IMR-90 (cell line): ENCODE data around the gene TNS1. TPM values are rescaled to one million over a fixed set of nuclear protein-coding genes. Genes with fewer than 3 reads are reported as not detected.

Source experiments
- ATAC-seq: fragments of 200-7000 bp; cut with Tn5 transposase; 2 replicates; pipeline ENCODE4 v1.9.1; 2020; ENCODE audit warnings: low read depth, mild to moderate bottlenecking, moderate library complexity
- BruUV-seq: library from RNA; stranded (reverse); fragments of 400-500 nt; replicated peaks from 2 replicates; lab custom pipeline; 2021; lab: Mats Ljungman, UMichigan
- CTCF ChIA-PET: fragments of 300-600 bp; formaldehyde crosslinking; extraction: SDS; loops from one replicate; lab custom pipeline; 2021; ENCODE audit warnings: antibody characterized with exemption; lab: Yijun Ruan, JAX
- POLR2A ChIA-PET: fragments of 300-600 bp; sonication (Branson Sonifier 250); formaldehyde crosslinking; loops from one replicate; lab custom pipeline; 2022; ENCODE audit warnings: antibody characterized with exemption; ENCODE audit not compliant: unreplicated experiment; lab: Charles Lee
- DNase-seq: peaks from one replicate; pipeline ENCODE4 v3.0.0; 2013
- H2AFZ ChIP-seq: replicated peaks from 2 replicates; pipeline ENCODE3; 2013; ENCODE audit warnings: low read length, mild to moderate bottlenecking; ENCODE audit not compliant: poor library complexity
- H2AK5ac ChIP-seq: 2 replicates; pipeline ENCODE4 v1.6.1; 2013; ENCODE audit warnings: low read depth, low read length, inconsistent platforms
- H2AK9ac ChIP-seq: replicated peaks from 2 replicates; pipeline ENCODE3; 2013; ENCODE audit warnings: mild to moderate bottlenecking, low read depth, low read length, moderate library complexity; ENCODE audit not compliant: poor library complexity
- H2BK120ac ChIP-seq: 2 replicates; pipeline ENCODE4 v1.6.1; 2013; ENCODE audit warnings: low read depth, low read length, inconsistent platforms
- H2BK15ac ChIP-seq: 3 replicates; pipeline ENCODE4 v1.6.1; 2013; ENCODE audit warnings: low read depth, low read length, inconsistent platforms
- H2BK20ac ChIP-seq: 2 replicates; pipeline ENCODE4 v1.6.1; 2013; ENCODE audit warnings: low read depth, mild to moderate bottlenecking, inconsistent platforms, low read length, moderate library complexity
- H2BK5ac ChIP-seq: 2 replicates; pipeline ENCODE4 v1.6.1; 2013; ENCODE audit warnings: mild to moderate bottlenecking, low read depth, low read length, inconsistent platforms; ENCODE audit not compliant: poor library complexity, severe bottlenecking
- H3K14ac ChIP-seq: replicated peaks from 2 replicates; pipeline ENCODE4 v1.6.1; 2013; ENCODE audit warnings: low read depth, low read length, inconsistent platforms
- H3K18ac ChIP-seq: 2 replicates; pipeline ENCODE4 v1.6.1; 2013; ENCODE audit warnings: low read depth, low read length, control low read depth
- H3K23ac ChIP-seq: 2 replicates; pipeline ENCODE4 v1.6.1; 2013; ENCODE audit warnings: low read depth, low read length, inconsistent platforms
- H3K27ac ChIP-seq: 2 replicates; pipeline ENCODE4 v1.5.1; 2013; ENCODE audit warnings: mild to moderate bottlenecking, control low read depth, low read length; ENCODE audit not compliant: insufficient read depth
- H3K27me3 ChIP-seq: 2 replicates; pipeline ENCODE4 v1.6.1; 2013; ENCODE audit warnings: low read length; ENCODE audit not compliant: control insufficient read depth, insufficient read depth
- H3K36me3 ChIP-seq: 2 replicates; pipeline ENCODE4 v1.6.1; 2013; ENCODE audit warnings: low read length, mixed read lengths; ENCODE audit not compliant: control insufficient read depth, insufficient read depth
- H3K4ac ChIP-seq: 2 replicates; pipeline ENCODE4 v1.6.1; 2013; ENCODE audit warnings: low read depth, low read length, inconsistent platforms
- H3K4me1 ChIP-seq: 2 replicates; pipeline ENCODE4 v1.6.1; 2013; ENCODE audit warnings: low read length, mixed read lengths; ENCODE audit not compliant: control insufficient read depth, insufficient read depth
- H3K4me2 ChIP-seq: 2 replicates; pipeline ENCODE4 v1.6.1; 2013; ENCODE audit warnings: low read depth, mild to moderate bottlenecking, control low read depth, low read length, moderate library complexity
- H3K4me3 ChIP-seq: 2 replicates; pipeline ENCODE4 v1.5.1; 2013; ENCODE audit warnings: low read depth, mild to moderate bottlenecking, control low read depth, low read length, moderate library complexity; ENCODE audit not compliant: insufficient read depth
- H3K56ac ChIP-seq: 2 replicates; pipeline ENCODE4 v1.6.1; 2013; ENCODE audit warnings: low read length, inconsistent platforms; ENCODE audit not compliant: insufficient read depth; ENCODE audit errors: extremely low read depth
- H3K79me1 ChIP-seq, 2 experiments: 2 replicates each; pipeline ENCODE4 v1.6.1; 2013; ENCODE audit warnings: low read length in 2 of 2, inconsistent platforms in 1 of 2, low read depth in 1 of 2
- H3K9ac ChIP-seq: 2 replicates; pipeline ENCODE4 v1.6.1; 2013; ENCODE audit warnings: low read depth, low read length, control low read depth
- H3K9me1 ChIP-seq: 2 replicates; pipeline ENCODE4 v1.6.1; 2013; ENCODE audit warnings: low read length, inconsistent platforms; ENCODE audit not compliant: insufficient read depth
- H3K9me3 ChIP-seq: 2 replicates; pipeline ENCODE4 v1.6.1; 2013; ENCODE audit warnings: low read length; ENCODE audit not compliant: control insufficient read depth, insufficient read depth
- H4K20me1 ChIP-seq: 2 replicates; pipeline ENCODE4 v1.6.1; 2013; ENCODE audit warnings: low read length, inconsistent platforms; ENCODE audit not compliant: insufficient read depth
- H4K5ac ChIP-seq: 2 replicates; pipeline ENCODE4 v1.6.1; 2013; ENCODE audit warnings: mild to moderate bottlenecking, low read depth, low read length, control low read depth
- H4K8ac ChIP-seq, 2 experiments: 2 replicates each; pipeline ENCODE4 v1.6.1; 2013; ENCODE audit warnings: low read depth in 2 of 2, low read length in 2 of 2, control low read depth in 1 of 2, inconsistent platforms in 1 of 2
- H4K91ac ChIP-seq: 2 replicates; pipeline ENCODE4 v1.6.1; 2013; ENCODE audit warnings: low read depth, low read length, inconsistent platforms; ENCODE audit not compliant: insufficient read depth
- BHLHE40 ChIP-seq: fragments of 150-350 bp; IDR thresholded peaks from 2 replicates; pipeline ENCODE4 v1.6.1; 2016; ENCODE audit warnings: mild to moderate bottlenecking, low read depth, low read length
- CEBPB ChIP-seq: IDR thresholded peaks from 2 replicates; pipeline ENCODE4 v1.6.1; 2012; ENCODE audit warnings: low read depth, low read length, improper control_type of control experiment
- CHD1 ChIP-seq: IDR thresholded peaks from 2 replicates; pipeline ENCODE4 v1.6.1; 2012; ENCODE audit warnings: low read depth, low read length, improper control_type of control experiment
- ELK1 ChIP-seq: fragments of 150-350 bp; IDR thresholded peaks from 2 replicates; pipeline ENCODE4 v1.6.1; 2016; ENCODE audit warnings: low read depth, mild to moderate bottlenecking, low read length, moderate library complexity, borderline replicate concordance
- FOS ChIP-seq: fragments of 150-350 bp; IDR thresholded peaks from 2 replicates; pipeline ENCODE4 v1.6.1; 2016; ENCODE audit warnings: low read depth, low read length
- MAFK ChIP-seq: IDR thresholded peaks from 2 replicates; pipeline ENCODE4 v1.6.1; 2012; ENCODE audit warnings: low read depth, low read length, improper control_type of control experiment
- MAZ ChIP-seq: IDR thresholded peaks from 2 replicates; pipeline ENCODE4 v1.6.1; 2012; ENCODE audit warnings: low read depth, mild to moderate bottlenecking, low read length, improper control_type of control experiment, moderate library complexity, borderline replicate concordance
- MXI1 ChIP-seq: IDR thresholded peaks from 2 replicates; pipeline ENCODE4 v1.6.1; 2012; ENCODE audit warnings: low read depth, mild to moderate bottlenecking, low read length, moderate library complexity, borderline replicate concordance
- NFE2L2 ChIP-seq: fragments of 150-350 bp; IDR thresholded peaks from 2 replicates; pipeline ENCODE4 v1.6.1; 2016; ENCODE audit warnings: low read depth, mild to moderate bottlenecking, low read length
- POLR2A ChIP-seq: IDR thresholded peaks from 2 replicates; pipeline ENCODE4 v1.6.1; 2012; ENCODE audit warnings: mild to moderate bottlenecking, low read depth, low read length
- RAD21 ChIP-seq: IDR thresholded peaks from 2 replicates; pipeline ENCODE4 v1.6.1; 2012; ENCODE audit warnings: low read length, improper control_type of control experiment
- RCOR1 ChIP-seq: IDR thresholded peaks from 2 replicates; pipeline ENCODE4 v1.6.1; 2012; ENCODE audit warnings: mild to moderate bottlenecking, low read length, improper control_type of control experiment; ENCODE audit not compliant: insufficient replicate concordance
- SMC3 ChIP-seq: fragments of 150-350 bp; IDR thresholded peaks from 2 replicates; pipeline ENCODE4 v1.6.1; 2016; ENCODE audit warnings: low read depth, mild to moderate bottlenecking, antibody characterized with exemption, low read length, moderate library complexity
- WGBS, 2 experiments: methylation state at CpG; one replicate each; pipeline versions ENCODE4 v1.1.5 to v1.1.7; 2013; ENCODE audit warnings: missing lambda C conversion rate in 2 of 2; ENCODE audit not compliant: insufficient read length in 1 of 2; ENCODE audit errors: extremely low coverage in 2 of 2; 5-methylcytosine and 5-hydroxymethylcytosine counted together
- dilution Hi-C: fragments of 300-500 bp; cut with HindIII; formaldehyde crosslinking; loops from one replicate; pipeline ENCODE4 v1.14.3; 2018; ENCODE audit warnings: low sequenced_read_pairs; ENCODE audit not compliant: unreplicated experiment
- in situ Hi-C: fragments of 300-500 bp; cut with MboI; formaldehyde crosslinking; loops from 3 replicates; pipeline ENCODE4 v1.14.3; 2019; ENCODE audit warnings: low sequenced_read_pairs, inconsistent platforms, mixed read lengths
- intact Hi-C: fragments of 100-400 bp; cut with micrococcal nuclease; formaldehyde crosslinking; loops from 2 replicates; pipeline ENCODE4 v1.10.0; 2022
- polyA plus RNA-seq, 3 experiments: library from polyadenylated mRNA; depleted of rRNA; stranded (reverse); fragments of >200 nt; gene quantifications; 2 replicates each; pipeline ENCODE4 v1.2.3, GENCODE V29; 2012; ENCODE audit warnings: low replicate concordance in 1 of 3
- total RNA-seq: library from RNA; depleted of rRNA; stranded (reverse); fragments of >200 nt; gene quantifications from 2 replicates; pipeline ENCODE4 v1.2.3, GENCODE V29; 2012
- TF ChIP-seq, protein P1 (sequence below): conservative IDR thresholded peaks from 2 replicates; pipeline ENCODE4 v1.5.1; 2012; ENCODE audit warnings: mild to moderate bottlenecking, low read depth, low read length, improper control_type of control experiment
- TF ChIP-seq, protein P2 (sequence below): fragments of 150-350 bp; IDR thresholded peaks from 2 replicates; pipeline ENCODE4 v1.6.1; 2017; ENCODE audit warnings: mild to moderate bottlenecking, antibody characterized with exemption, low read length, low read depth

Gene TNS1
- total and polyA plus RNA-seq, 2 of the 4 experiments (the other 2 are of a cell fraction): 41.1 to 45.2 TPM

DNA sequence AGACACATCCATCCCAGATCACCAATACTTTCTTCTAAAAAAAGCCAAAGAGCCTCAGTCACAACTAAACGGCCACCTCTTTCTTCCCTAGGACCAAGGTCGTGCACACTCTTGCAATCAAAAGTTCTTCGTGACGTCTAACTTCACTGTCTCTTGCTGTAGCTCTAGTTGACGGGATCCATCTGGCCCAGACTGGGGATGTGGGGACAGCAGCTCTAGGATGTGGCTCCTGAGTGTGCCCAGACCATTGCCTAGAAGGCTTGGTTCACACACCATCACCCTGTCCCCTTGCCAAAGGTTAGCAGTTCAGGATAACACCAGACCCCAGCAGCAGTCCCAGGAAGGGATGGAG is 98.2 kb downstream of the TNS1 start:
- H2BK120ac ChIP-seq: peak overlapping the region; percentile 92
- DNase-seq: no peak
- no peak for TF ChIP-seq RAD21
- TF ChIP-seq CEBPB: no peak
- no peak for TF ChIP-seq FOS
- TF ChIP-seq RCOR1: no peak
- no peak for TF ChIP-seq MAFK
- TF ChIP-seq MAZ: no peak
- no peak for TF ChIP-seq CHD1
- no peak for TF ChIP-seq NFE2L2
- no peak for TF ChIP-seq POLR2A
- no peak for TF ChIP-seq BHLHE40
- no peak for TF ChIP-seq ELK1
- TF ChIP-seq, protein P1, sequence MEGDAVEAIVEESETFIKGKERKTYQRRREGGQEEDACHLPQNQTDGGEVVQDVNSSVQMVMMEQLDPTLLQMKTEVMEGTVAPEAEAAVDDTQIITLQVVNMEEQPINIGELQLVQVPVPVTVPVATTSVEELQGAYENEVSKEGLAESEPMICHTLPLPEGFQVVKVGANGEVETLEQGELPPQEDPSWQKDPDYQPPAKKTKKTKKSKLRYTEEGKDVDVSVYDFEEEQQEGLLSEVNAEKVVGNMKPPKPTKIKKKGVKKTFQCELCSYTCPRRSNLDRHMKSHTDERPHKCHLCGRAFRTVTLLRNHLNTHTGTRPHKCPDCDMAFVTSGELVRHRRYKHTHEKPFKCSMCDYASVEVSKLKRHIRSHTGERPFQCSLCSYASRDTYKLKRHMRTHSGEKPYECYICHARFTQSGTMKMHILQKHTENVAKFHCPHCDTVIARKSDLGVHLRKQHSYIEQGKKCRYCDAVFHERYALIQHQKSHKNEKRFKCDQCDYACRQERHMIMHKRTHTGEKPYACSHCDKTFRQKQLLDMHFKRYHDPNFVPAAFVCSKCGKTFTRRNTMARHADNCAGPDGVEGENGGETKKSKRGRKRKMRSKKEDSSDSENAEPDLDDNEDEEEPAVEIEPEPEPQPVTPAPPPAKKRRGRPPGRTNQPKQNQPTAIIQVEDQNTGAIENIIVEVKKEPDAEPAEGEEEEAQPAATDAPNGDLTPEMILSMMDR: no peak
- no peak for TF ChIP-seq MXI1
- TF ChIP-seq SMC3: no peak
- TF ChIP-seq, protein P2, sequence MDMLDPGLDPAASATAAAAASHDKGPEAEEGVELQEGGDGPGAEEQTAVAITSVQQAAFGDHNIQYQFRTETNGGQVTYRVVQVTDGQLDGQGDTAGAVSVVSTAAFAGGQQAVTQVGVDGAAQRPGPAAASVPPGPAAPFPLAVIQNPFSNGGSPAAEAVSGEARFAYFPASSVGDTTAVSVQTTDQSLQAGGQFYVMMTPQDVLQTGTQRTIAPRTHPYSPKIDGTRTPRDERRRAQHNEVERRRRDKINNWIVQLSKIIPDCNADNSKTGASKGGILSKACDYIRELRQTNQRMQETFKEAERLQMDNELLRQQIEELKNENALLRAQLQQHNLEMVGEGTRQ: no peak
- intact Hi-C loops: no loop called here
- H3K4me1 ChIP-seq: peaks cover 42% of the 10 kb centered on the region
- in situ Hi-C loops: loop anchor here (5.0 kb wide), 1 partner anchor 83 kb away; no protein-coding TSS in a partner anchor
- H3K18ac ChIP-seq: peak overlapping the region; percentile 79
- H3K27ac ChIP-seq: peak overlapping the region; percentile 79; the same call in 1 of the 2 replicates
- no peak overlapping the region for H2AFZ ChIP-seq
- peaks cover 10% of the 10 kb centered on the region for H4K20me1 ChIP-seq
- H2BK20ac ChIP-seq: peak overlapping the region; percentile 84; the same call in 1 of the 2 replicates
- no peak overlapping the region for H3K4me2 ChIP-seq
- peak overlapping the region; percentile 93 for H4K91ac ChIP-seq
- dilution Hi-C loops: no loop called here
- H2BK15ac ChIP-seq: peak overlapping the region; percentile 6; the same call in 1 of the 3 replicates
- POLR2A ChIA-PET: no interaction called here
- BruUV-seq: no TSS peak
- CTCF ChIA-PET: interaction anchor here (0.6 kb wide), 2 partner anchors 10 to 579 kb away, joined by 3 read pairs; no protein-coding TSS in a partner anchor
- peak overlapping the region; percentile 20 to 89; a peak in 2 of 4 replicates for H4K8ac ChIP-seq
- peak overlapping the region; percentile 97 for H3K14ac ChIP-seq
- H2AK5ac ChIP-seq: peak overlapping the region; percentile 73; the same call in 1 of the 2 replicates
- no peaks in the 10 kb centered on the region for H3K27me3 ChIP-seq
- no peak for ATAC-seq
- H3K9me3 ChIP-seq: no peaks in the 10 kb centered on the region
- H3K9ac ChIP-seq: 0 out of 2 replicates have a peak overlapping the region, but pooled peaks have one; percentile 14
- H3K9me1 ChIP-seq: peaks cover 32% of the 10 kb centered on the region
- H4K5ac ChIP-seq: peak overlapping the region; percentile 37; the same call in 1 of the 2 replicates
- peaks cover 10% of the 10 kb centered on the region for H3K36me3 ChIP-seq
- H3K23ac ChIP-seq: peak overlapping the region; percentile 79; the same call in 1 of the 2 replicates
- peaks cover 24 to 74% of the 10 kb centered on the region in 2 experiments; a peak in 3 of 4 replicates for H3K79me1 ChIP-seq
- peak overlapping the region; percentile 85 for H2BK5ac ChIP-seq
- H3K56ac ChIP-seq: no peak overlapping the region
- peak overlapping the region; percentile 96 for H3K4ac ChIP-seq
- WGBS, 2 experiments: no CpG with 5 or more reads among the region's 5 CpGs
- H3K4me3 ChIP-seq: no peak overlapping the region
- peak overlapping the region; percentile 26 for H2AK9ac ChIP-seq
